IPS-NIHi7 (cell line): Measurements from ENCODE around the gene TBC1D1.

Experiments
- DNase-seq: peaks from one replicate; pipeline ENCODE4 v3.0.0; 2012; ENCODE audit warnings: mixed read lengths; ENCODE audit errors: extremely low spot score

TBC1D1 gene

GRCh38 chr4:38167973-38168372, 277.1 kb downstream of the TBC1D1 start:
- DNase-seq, result no peak

DNA sequence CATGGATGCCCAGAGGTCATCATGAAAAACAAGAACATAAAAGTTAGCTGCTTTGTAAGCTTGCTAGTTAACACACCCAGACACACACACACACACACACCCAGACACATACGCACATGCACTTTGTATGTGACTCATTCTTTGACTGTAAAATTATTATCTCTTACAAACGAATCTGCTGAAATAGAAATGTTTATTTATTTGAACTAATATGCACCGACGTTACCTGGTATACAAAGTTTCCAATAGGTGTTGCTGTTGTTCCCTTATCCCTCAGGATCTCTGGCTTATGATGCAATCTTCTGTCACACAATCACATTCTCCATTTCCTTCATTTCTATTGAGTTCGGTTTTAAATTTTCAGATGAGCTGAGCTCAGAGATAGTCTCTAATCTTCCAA, 278.6 kb downstream of the TBC1D1 start:
- no peak for DNase-seq

DNA sequence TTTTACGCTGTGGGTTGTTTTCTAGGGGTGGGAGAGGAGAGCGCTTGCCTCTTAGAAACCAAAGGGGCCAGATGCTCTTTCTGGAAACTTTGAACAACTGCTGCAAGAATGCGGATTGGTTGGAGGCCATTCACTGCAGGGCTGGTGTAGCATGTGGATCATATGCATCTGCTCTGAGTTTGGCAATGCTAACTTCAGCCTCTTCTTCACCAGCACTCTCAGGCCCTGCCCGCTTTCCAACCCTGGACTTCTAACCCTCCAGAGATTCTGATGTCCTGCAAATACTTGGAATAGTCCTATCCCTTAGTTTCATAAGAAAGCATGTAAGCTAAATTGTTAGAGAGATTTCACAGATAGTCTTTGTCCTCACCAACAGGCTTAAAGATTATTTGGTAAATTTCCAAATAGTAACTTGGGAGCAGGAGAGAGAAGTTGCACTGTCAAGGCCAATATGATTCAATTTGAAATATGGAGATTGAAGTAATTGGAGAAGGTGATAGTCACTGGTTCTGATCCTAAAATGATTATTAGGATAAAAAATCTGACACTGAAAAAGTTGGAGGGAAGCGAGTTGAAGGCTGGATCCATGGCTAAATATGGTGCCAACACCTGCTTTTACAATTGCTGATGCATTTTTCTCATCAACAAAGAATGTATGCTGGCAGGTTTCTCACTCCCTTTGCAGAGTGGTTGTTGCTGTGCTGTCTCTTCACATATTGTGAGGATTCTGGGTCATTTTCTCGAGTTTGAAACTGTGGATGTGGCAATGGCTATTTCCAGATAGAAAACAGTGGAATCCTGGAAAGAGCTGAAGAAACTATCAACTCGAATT, 279.7 kb downstream of the TBC1D1 start:
- no peak for DNase-seq

DNA sequence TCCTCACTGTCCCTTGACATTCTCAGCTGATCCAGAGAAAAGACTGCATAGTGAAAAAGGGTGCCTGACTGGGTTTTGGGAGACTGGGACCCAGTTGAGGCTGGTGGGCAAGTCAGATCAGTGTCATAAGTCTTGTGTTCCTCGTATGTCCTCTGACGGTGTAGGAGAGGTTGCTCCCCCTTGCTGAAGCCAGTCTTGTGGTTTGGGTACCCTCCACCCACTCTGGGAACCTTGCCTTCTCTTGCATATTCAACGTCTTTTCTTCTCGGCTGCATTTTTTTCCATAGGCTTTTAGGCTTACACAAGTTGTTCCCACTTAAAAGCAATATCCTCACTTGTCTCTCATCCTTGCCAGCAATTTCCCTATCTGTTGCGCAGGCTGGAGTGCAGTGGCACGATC, 281.2 kb downstream of the TBC1D1 start:
- no peak for DNase-seq

DNA sequence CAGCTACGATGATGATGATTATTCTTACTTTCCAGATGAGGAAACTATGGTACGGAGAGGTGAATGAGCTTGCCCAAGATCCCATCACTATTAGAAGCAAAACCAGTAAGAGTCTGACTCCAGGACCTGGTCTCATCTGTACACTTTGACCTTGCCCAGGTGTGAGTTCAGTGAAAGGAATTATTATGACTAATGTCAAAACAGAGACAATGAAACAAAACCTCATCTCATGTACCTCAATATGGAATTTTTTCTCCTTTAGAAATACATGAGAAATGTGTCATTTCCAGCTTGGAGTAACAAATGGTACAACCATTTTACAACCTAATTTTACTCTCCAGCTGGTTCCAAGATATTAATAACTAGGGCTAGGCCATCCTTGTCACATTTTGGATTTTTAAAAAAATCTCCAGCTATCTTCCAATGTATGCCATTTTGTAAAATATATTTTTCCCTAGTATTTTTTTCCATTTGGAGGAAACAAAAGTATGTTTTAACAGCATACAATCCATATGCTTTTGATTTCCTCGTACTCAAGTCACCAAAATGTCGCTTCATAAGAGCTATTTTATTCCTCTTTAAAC, 283.1 kb downstream of the TBC1D1 start:
- DNase-seq, result no peak

GRCh38 chr4:38174801-38175200, 283.9 kb downstream of the TBC1D1 start:
- DNase-seq, result no peak

GRCh38 chr4:38176165-38176564, 285.3 kb downstream of the TBC1D1 start:
- DNase-seq, result no peak

GRCh38 chr4:38177035-38177546, 286.2 kb downstream of the TBC1D1 start:
- DNase-seq, result no peak

DNA sequence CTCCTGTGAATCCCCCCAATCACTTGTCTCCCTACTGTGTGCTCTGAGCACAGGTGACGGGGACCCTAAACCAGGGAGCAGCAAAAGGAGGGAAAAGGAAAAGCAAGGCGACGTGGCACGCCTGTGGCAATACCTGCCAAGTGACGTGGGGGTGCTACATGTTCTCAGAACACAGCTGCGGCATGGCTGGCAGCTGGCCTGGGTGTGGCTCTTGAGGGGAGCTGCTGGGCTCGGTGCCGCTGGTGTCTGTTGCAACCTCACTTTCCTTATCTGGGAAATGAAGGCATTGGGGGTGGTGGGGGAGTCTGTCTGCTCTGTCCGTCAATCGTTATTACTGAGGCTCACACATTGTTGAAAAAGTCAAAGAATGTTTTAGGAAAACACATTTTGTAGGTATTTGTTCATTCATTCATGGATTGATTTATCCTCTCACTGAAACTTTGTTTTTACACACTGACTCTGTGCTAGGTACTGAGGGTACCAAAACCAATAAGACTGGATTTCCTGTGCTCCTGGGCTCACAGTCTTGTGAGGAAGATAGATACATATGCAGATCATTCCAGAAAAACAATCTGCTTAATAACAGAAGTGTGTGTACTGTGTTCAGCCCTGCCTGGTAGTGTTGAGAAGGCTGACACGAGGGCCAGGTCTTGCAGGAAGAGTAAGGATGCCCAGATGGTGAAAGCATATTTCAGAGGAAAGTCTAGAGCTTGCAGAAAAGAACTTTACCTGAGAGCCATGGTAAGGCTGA, 286.9 kb downstream of the TBC1D1 start:
- no peak for DNase-seq

GRCh38 chr4:38178392-38178995, 287.6 kb downstream of the TBC1D1 start:
- no peak for DNase-seq

- DNase-seq, result peak; percentile 82
Observed at GRCh38 chr4:38179690-38180377, 288.9 kb downstream of the TBC1D1 start.

DNA sequence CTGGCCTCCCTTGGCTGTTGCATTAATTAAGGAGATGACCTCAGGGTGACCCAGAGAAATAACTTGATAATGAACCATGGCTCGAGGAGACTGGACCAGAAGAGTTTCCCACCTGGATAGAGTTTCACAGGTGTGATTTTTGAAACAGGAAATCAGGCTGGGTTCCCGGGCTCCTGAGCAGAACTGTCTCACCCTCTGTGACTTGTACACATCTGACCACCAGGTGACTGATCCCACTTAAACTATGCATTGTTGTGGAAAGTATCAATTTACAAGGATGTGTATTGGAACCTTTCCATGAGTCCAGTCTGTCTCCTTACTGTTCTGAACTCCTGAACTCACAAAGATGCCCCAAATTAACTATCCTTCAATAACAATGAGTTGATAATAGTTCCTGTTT, 289.6 kb downstream of the TBC1D1 start:
- DNase-seq, result no peak

DNA sequence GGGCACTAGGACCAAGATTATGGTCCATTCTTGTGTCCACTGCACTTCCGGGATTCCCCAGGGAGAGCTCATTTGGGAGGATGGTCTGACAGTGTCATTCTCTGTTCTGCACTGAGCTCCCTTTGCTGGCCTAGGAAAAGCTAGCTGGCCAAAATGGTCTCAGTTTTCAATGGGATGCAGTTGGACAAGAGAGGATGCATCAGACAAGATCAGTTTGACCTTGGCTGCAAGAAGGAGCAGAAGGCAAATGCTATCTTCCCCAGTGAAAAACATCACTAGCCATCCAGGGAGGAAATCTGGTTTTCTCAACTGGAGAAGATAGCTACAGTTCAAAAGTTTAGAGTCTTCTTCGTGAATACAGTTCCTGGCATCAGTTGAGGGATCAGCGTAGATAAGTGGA, 290.4 kb downstream of the TBC1D1 start:
- no peak for DNase-seq

- DNase-seq, result no peak
Observed at GRCh38 chr4:38182334-38182998, 291.6 kb downstream of the TBC1D1 start.

DNA sequence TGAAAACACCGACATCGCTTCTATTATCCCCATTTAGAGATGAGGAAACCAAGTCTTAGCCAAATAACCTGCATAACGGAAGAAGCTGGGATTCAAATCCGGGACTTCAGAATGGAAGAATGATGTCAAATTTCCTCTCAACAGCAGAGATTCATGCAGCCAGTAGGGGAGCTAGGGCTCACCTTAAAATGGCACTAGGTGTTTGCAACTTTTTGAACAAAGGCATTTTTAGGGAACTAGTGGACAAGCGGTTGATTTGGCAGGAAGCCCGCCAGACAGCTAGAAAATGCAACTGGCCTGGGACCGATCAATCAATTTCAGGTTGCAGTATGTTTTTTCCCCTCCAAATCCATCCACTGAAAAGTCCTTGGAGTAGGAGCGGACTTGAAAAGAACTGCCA, 293.5 kb downstream of the TBC1D1 start:
- no peak for DNase-seq

DNA sequence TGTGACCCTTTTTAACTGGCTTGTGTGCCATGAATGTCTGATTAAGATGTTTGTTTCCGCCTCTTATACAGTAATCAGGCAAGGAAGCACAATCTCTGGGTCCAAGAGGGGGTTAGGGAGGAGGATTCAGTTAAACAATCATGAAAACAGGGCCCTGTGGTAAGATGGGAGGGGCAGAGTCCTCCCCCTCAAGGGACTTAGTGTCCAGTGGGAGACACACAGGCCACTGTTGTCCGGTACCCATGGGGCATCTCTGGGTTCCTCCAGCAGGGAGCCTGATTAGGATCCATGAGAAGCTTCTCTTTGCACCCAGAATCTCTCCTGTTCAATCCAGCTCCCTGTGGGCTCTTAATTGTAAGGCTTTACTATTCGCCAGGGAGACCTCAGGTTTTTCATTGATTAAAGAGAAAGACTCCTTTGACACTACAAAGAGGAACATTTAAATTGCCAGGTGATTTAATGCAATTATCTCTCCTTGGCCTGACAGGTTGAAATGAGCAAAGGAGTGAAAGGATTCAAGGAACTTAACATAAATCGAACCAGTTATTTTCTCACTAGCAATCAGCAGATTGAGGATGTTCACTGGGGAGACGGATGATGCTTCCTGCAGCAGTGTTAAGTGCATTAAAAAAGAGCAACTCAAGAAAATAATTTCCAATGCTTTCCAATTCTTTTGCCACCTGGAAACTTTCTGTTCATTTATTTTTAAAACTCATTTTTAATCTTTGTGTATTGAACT, 294.7 kb downstream of the TBC1D1 start:
- no peak for DNase-seq

GRCh38 chr4:38188136-38188535, 297.3 kb downstream of the TBC1D1 start:
- DNase-seq, result no peak

GRCh38 chr4:38188631-38189101, 297.8 kb downstream of the TBC1D1 start:
- no peak for DNase-seq
